IMR-90 (cell line): ENCODE measurements around the gene COL23A1. TPM values are rescaled to one million over a fixed set of nuclear protein-coding genes. Genes with fewer than 3 reads are reported as not detected.

Experiments used
- ATAC-seq: fragments of 200-7000 bp; cut with Tn5 transposase; 2 replicates; pipeline ENCODE4 v1.9.1; 2020; ENCODE audit warnings: low read depth, mild to moderate bottlenecking, moderate library complexity
- BruUV-seq: library from RNA; stranded (reverse); fragments of 400-500 nt; replicated peaks from 2 replicates; lab custom pipeline; 2021; lab: Mats Ljungman, UMichigan
- CTCF ChIA-PET: fragments of 300-600 bp; formaldehyde crosslinking; extraction: SDS; loops from one replicate; lab custom pipeline; 2021; ENCODE audit warnings: antibody characterized with exemption; lab: Yijun Ruan, JAX
- POLR2A ChIA-PET: fragments of 300-600 bp; sonication (Branson Sonifier 250); formaldehyde crosslinking; loops from one replicate; lab custom pipeline; 2022; ENCODE audit warnings: antibody characterized with exemption; ENCODE audit not compliant: unreplicated experiment; lab: Charles Lee
- DNase-seq: peaks from one replicate; pipeline ENCODE4 v3.0.0; 2013
- H2AFZ ChIP-seq: replicated peaks from 2 replicates; pipeline ENCODE3; 2013; ENCODE audit warnings: low read length, mild to moderate bottlenecking; ENCODE audit not compliant: poor library complexity
- H2AK5ac ChIP-seq: 2 replicates; pipeline ENCODE4 v1.6.1; 2013; ENCODE audit warnings: low read depth, low read length, inconsistent platforms
- H2AK9ac ChIP-seq: replicated peaks from 2 replicates; pipeline ENCODE3; 2013; ENCODE audit warnings: mild to moderate bottlenecking, low read depth, low read length, moderate library complexity; ENCODE audit not compliant: poor library complexity
- H2BK120ac ChIP-seq: 2 replicates; pipeline ENCODE4 v1.6.1; 2013; ENCODE audit warnings: low read depth, low read length, inconsistent platforms
- H2BK15ac ChIP-seq: 3 replicates; pipeline ENCODE4 v1.6.1; 2013; ENCODE audit warnings: low read depth, low read length, inconsistent platforms
- H2BK20ac ChIP-seq: 2 replicates; pipeline ENCODE4 v1.6.1; 2013; ENCODE audit warnings: low read depth, mild to moderate bottlenecking, inconsistent platforms, low read length, moderate library complexity
- H2BK5ac ChIP-seq: 2 replicates; pipeline ENCODE4 v1.6.1; 2013; ENCODE audit warnings: mild to moderate bottlenecking, low read depth, low read length, inconsistent platforms; ENCODE audit not compliant: poor library complexity, severe bottlenecking
- H3K14ac ChIP-seq: replicated peaks from 2 replicates; pipeline ENCODE4 v1.6.1; 2013; ENCODE audit warnings: low read depth, low read length, inconsistent platforms
- H3K18ac ChIP-seq: 2 replicates; pipeline ENCODE4 v1.6.1; 2013; ENCODE audit warnings: low read depth, low read length, control low read depth
- H3K23ac ChIP-seq: 2 replicates; pipeline ENCODE4 v1.6.1; 2013; ENCODE audit warnings: low read depth, low read length, inconsistent platforms
- H3K27ac ChIP-seq: 2 replicates; pipeline ENCODE4 v1.5.1; 2013; ENCODE audit warnings: mild to moderate bottlenecking, control low read depth, low read length; ENCODE audit not compliant: insufficient read depth
- H3K27me3 ChIP-seq: 2 replicates; pipeline ENCODE4 v1.6.1; 2013; ENCODE audit warnings: low read length; ENCODE audit not compliant: control insufficient read depth, insufficient read depth
- H3K36me3 ChIP-seq: 2 replicates; pipeline ENCODE4 v1.6.1; 2013; ENCODE audit warnings: low read length, mixed read lengths; ENCODE audit not compliant: control insufficient read depth, insufficient read depth
- H3K4ac ChIP-seq: 2 replicates; pipeline ENCODE4 v1.6.1; 2013; ENCODE audit warnings: low read depth, low read length, inconsistent platforms
- H3K4me1 ChIP-seq: 2 replicates; pipeline ENCODE4 v1.6.1; 2013; ENCODE audit warnings: low read length, mixed read lengths; ENCODE audit not compliant: control insufficient read depth, insufficient read depth
- H3K4me2 ChIP-seq: 2 replicates; pipeline ENCODE4 v1.6.1; 2013; ENCODE audit warnings: low read depth, mild to moderate bottlenecking, control low read depth, low read length, moderate library complexity
- H3K4me3 ChIP-seq: 2 replicates; pipeline ENCODE4 v1.5.1; 2013; ENCODE audit warnings: low read depth, mild to moderate bottlenecking, control low read depth, low read length, moderate library complexity; ENCODE audit not compliant: insufficient read depth
- H3K56ac ChIP-seq: 2 replicates; pipeline ENCODE4 v1.6.1; 2013; ENCODE audit warnings: low read length, inconsistent platforms; ENCODE audit not compliant: insufficient read depth; ENCODE audit errors: extremely low read depth
- H3K79me1 ChIP-seq, 2 experiments: 2 replicates each; pipeline ENCODE4 v1.6.1; 2013; ENCODE audit warnings: low read length in 2 of 2, inconsistent platforms in 1 of 2, low read depth in 1 of 2
- H3K9ac ChIP-seq: 2 replicates; pipeline ENCODE4 v1.6.1; 2013; ENCODE audit warnings: low read depth, low read length, control low read depth
- H3K9me1 ChIP-seq: 2 replicates; pipeline ENCODE4 v1.6.1; 2013; ENCODE audit warnings: low read length, inconsistent platforms; ENCODE audit not compliant: insufficient read depth
- H3K9me3 ChIP-seq: 2 replicates; pipeline ENCODE4 v1.6.1; 2013; ENCODE audit warnings: low read length; ENCODE audit not compliant: control insufficient read depth, insufficient read depth
- H4K20me1 ChIP-seq: 2 replicates; pipeline ENCODE4 v1.6.1; 2013; ENCODE audit warnings: low read length, inconsistent platforms; ENCODE audit not compliant: insufficient read depth
- H4K5ac ChIP-seq: 2 replicates; pipeline ENCODE4 v1.6.1; 2013; ENCODE audit warnings: mild to moderate bottlenecking, low read depth, low read length, control low read depth
- H4K8ac ChIP-seq, 2 experiments: 2 replicates each; pipeline ENCODE4 v1.6.1; 2013; ENCODE audit warnings: low read depth in 2 of 2, low read length in 2 of 2, control low read depth in 1 of 2, inconsistent platforms in 1 of 2
- H4K91ac ChIP-seq: 2 replicates; pipeline ENCODE4 v1.6.1; 2013; ENCODE audit warnings: low read depth, low read length, inconsistent platforms; ENCODE audit not compliant: insufficient read depth
- CHD1 ChIP-seq: IDR thresholded peaks from 2 replicates; pipeline ENCODE4 v1.6.1; 2012; ENCODE audit warnings: low read depth, low read length, improper control_type of control experiment
- FOS ChIP-seq: fragments of 150-350 bp; IDR thresholded peaks from 2 replicates; pipeline ENCODE4 v1.6.1; 2016; ENCODE audit warnings: low read depth, low read length
- MAFK ChIP-seq: IDR thresholded peaks from 2 replicates; pipeline ENCODE4 v1.6.1; 2012; ENCODE audit warnings: low read depth, low read length, improper control_type of control experiment
- MAZ ChIP-seq: IDR thresholded peaks from 2 replicates; pipeline ENCODE4 v1.6.1; 2012; ENCODE audit warnings: low read depth, mild to moderate bottlenecking, low read length, improper control_type of control experiment, moderate library complexity, borderline replicate concordance
- NFE2L2 ChIP-seq: fragments of 150-350 bp; IDR thresholded peaks from 2 replicates; pipeline ENCODE4 v1.6.1; 2016; ENCODE audit warnings: low read depth, mild to moderate bottlenecking, low read length
- RAD21 ChIP-seq: IDR thresholded peaks from 2 replicates; pipeline ENCODE4 v1.6.1; 2012; ENCODE audit warnings: low read length, improper control_type of control experiment
- RCOR1 ChIP-seq: IDR thresholded peaks from 2 replicates; pipeline ENCODE4 v1.6.1; 2012; ENCODE audit warnings: mild to moderate bottlenecking, low read length, improper control_type of control experiment; ENCODE audit not compliant: insufficient replicate concordance
- RFX5 ChIP-seq: IDR thresholded peaks from 2 replicates; pipeline ENCODE4 v1.8.0; 2012; ENCODE audit warnings: low read depth, mild to moderate bottlenecking, low read length, moderate library complexity
- WGBS, 2 experiments: methylation state at CpG; one replicate each; pipeline versions ENCODE4 v1.1.5 to v1.1.7; 2013; ENCODE audit warnings: missing lambda C conversion rate in 2 of 2; ENCODE audit not compliant: insufficient read length in 1 of 2; ENCODE audit errors: extremely low coverage in 2 of 2; 5-methylcytosine and 5-hydroxymethylcytosine counted together
- dilution Hi-C: fragments of 300-500 bp; cut with HindIII; formaldehyde crosslinking; loops from one replicate; pipeline ENCODE4 v1.14.3; 2018; ENCODE audit warnings: low sequenced_read_pairs; ENCODE audit not compliant: unreplicated experiment
- in situ Hi-C: fragments of 300-500 bp; cut with MboI; formaldehyde crosslinking; loops from 3 replicates; pipeline ENCODE4 v1.14.3; 2019; ENCODE audit warnings: low sequenced_read_pairs, inconsistent platforms, mixed read lengths
- intact Hi-C: fragments of 100-400 bp; cut with micrococcal nuclease; formaldehyde crosslinking; loops from 2 replicates; pipeline ENCODE4 v1.10.0; 2022
- polyA plus RNA-seq, 3 experiments: library from polyadenylated mRNA; depleted of rRNA; stranded (reverse); fragments of >200 nt; gene quantifications; 2 replicates each; pipeline ENCODE4 v1.2.3, GENCODE V29; 2012; ENCODE audit warnings: low replicate concordance in 1 of 3
- total RNA-seq: library from RNA; depleted of rRNA; stranded (reverse); fragments of >200 nt; gene quantifications from 2 replicates; pipeline ENCODE4 v1.2.3, GENCODE V29; 2012
- TF ChIP-seq, protein P1 (sequence below): fragments of 150-350 bp; IDR thresholded peaks from 2 replicates; pipeline ENCODE4 v1.6.1; 2017; ENCODE audit warnings: mild to moderate bottlenecking, antibody characterized with exemption, low read length, low read depth
- TF ChIP-seq, protein P2 (sequence below): conservative IDR thresholded peaks from 2 replicates; pipeline ENCODE4 v1.5.1; 2012; ENCODE audit warnings: mild to moderate bottlenecking, low read depth, low read length, improper control_type of control experiment

Gene COL23A1
- total and polyA plus RNA-seq, 2 of the 4 experiments (the other 2 are of a cell fraction), result not detected

DNA sequence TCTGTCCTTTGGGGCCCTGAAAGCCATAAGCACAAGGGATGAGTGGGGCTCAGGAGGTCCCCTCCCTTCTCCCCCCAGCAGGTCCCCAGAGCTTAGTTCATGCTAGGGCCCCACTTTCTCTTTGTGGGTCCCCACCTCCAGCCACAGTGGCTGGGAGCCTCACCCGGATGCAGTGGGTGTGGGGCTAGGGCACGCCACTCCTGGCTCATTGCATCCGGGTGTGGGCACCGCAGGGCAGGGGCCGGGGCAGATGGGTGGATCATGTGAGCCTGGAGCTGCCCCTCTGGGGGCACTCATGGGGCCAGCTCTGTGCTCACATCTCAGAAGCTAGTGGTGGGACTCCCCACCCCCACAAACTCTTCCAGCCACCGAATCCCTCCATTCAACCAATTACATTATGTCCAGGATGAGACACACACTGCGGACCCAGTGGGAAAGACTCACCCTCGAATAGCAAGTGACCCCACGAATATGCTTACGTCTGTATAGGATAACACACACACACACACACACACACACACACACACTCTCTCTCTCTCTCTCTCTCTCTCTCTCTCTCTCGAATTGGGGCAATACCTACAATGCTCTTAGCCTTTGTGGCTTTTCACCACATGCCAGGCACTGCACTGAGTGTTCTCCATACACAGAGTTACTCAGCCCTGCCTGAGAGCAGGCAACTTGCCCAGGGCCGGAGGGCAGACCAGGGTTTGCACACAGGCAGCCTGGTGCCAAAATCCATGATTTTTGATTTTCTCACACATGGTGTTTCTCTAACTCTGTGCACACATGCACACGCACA is 340.8 kb downstream of the COL23A1 start:
- no TSS peak for BruUV-seq
- no peak overlapping the region for H3K9ac ChIP-seq
- H3K27ac ChIP-seq, result no peak overlapping the region
- intact Hi-C loops, result no loop called here
- POLR2A ChIA-PET, result no interaction called here
- H2AK9ac ChIP-seq, result no peak overlapping the region
- H2BK120ac ChIP-seq, result no peak overlapping the region
- H4K91ac ChIP-seq, result no peak overlapping the region
- peak; percentile 48 for DNase-seq
- H3K79me1 ChIP-seq, result no peaks in the 10 kb centered on the region
- H2AFZ ChIP-seq, result no peak overlapping the region
- CTCF ChIA-PET, result no interaction called here
- ATAC-seq, result peak; percentile 64
- H2BK15ac ChIP-seq, result no peak overlapping the region
- no peak overlapping the region for H3K4me3 ChIP-seq
- H3K18ac ChIP-seq, result no peak overlapping the region
- no peak overlapping the region for H4K8ac ChIP-seq
- dilution Hi-C loops, result no loop called here
- in situ Hi-C loops, result no loop called here
- no peak overlapping the region for H3K23ac ChIP-seq
- 40% methylated on average over 1 of the region's 13 CpGs; no CpG with 5 or more reads in 1 of the 2 experiments for WGBS, 2 experiments
- H3K4me2 ChIP-seq, result no peak overlapping the region
- no peak overlapping the region for H4K5ac ChIP-seq
- no peaks in the 10 kb centered on the region for H3K9me1 ChIP-seq
- no peak overlapping the region for H2AK5ac ChIP-seq
- peaks cover 3% of the 10 kb centered on the region; the same call in 1 of the 2 replicates for H3K27me3 ChIP-seq
- H2BK5ac ChIP-seq, result no peak overlapping the region
- peaks cover under 1% of the 10 kb centered on the region; the same call in 1 of the 2 replicates for H3K4me1 ChIP-seq
- H3K4ac ChIP-seq, result no peak overlapping the region
- no peak overlapping the region for H3K14ac ChIP-seq
- H3K36me3 ChIP-seq, result no peaks in the 10 kb centered on the region
- H3K56ac ChIP-seq, result no peak overlapping the region
- H2BK20ac ChIP-seq, result no peak overlapping the region
- TF ChIP-seq FOS (no peak), RAD21 (no peak), RFX5 (no peak), MAFK (no peak), MAZ (no peak), RCOR1 (no peak), NFE2L2 (no peak), CHD1 (no peak)
- TF ChIP-seq, protein P1, sequence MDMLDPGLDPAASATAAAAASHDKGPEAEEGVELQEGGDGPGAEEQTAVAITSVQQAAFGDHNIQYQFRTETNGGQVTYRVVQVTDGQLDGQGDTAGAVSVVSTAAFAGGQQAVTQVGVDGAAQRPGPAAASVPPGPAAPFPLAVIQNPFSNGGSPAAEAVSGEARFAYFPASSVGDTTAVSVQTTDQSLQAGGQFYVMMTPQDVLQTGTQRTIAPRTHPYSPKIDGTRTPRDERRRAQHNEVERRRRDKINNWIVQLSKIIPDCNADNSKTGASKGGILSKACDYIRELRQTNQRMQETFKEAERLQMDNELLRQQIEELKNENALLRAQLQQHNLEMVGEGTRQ, result no peak
- TF ChIP-seq, protein P2, sequence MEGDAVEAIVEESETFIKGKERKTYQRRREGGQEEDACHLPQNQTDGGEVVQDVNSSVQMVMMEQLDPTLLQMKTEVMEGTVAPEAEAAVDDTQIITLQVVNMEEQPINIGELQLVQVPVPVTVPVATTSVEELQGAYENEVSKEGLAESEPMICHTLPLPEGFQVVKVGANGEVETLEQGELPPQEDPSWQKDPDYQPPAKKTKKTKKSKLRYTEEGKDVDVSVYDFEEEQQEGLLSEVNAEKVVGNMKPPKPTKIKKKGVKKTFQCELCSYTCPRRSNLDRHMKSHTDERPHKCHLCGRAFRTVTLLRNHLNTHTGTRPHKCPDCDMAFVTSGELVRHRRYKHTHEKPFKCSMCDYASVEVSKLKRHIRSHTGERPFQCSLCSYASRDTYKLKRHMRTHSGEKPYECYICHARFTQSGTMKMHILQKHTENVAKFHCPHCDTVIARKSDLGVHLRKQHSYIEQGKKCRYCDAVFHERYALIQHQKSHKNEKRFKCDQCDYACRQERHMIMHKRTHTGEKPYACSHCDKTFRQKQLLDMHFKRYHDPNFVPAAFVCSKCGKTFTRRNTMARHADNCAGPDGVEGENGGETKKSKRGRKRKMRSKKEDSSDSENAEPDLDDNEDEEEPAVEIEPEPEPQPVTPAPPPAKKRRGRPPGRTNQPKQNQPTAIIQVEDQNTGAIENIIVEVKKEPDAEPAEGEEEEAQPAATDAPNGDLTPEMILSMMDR, result no peak
- no peaks in the 10 kb centered on the region for H3K9me3 ChIP-seq
- H4K20me1 ChIP-seq, result no peaks in the 10 kb centered on the region
